Measurements from ENCODE around the gene PHLDB1. TPM values are rescaled to one million over a fixed set of nuclear protein-coding genes. Genes with fewer than 3 reads are reported as not detected.

The PHLDB1 gene
- polyA plus RNA-seq, 3 donors = 0.17 TPM; not detected in 2

DNA sequence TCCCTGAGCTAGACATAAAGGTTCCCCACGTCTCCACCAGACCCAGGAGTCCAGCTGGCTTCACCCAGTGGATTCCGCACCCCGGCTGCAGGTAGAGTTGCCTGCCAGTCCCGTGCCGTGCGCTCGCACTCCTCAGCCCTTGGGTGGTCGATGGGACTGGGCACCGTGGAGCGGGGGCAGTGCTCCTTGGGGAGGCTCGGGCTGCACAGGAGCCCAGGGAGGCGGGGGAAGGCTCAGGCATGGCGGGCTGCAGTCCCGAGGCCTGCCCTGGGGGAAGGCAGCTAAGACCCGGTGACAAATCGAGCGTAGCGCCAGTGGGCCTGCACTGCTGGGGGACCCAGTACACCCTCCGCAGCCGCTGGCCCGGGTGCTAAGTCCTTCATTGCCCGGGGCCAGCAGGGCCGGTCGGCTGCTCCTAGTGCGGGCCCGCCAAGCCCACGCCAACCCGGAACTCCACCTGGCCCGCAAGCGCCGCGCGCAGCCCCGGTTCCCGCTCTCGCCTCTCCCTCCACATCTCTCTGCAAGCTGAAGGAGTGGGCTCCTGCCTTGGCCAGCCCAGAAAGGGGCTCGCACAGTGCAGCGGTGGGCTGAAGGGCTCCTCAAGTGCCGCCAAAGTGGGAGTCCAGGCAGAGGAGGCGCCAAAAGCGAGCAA is 81.6 kb downstream of the PHLDB1 start:
- intact Hi-C loops (cut with micrococcal nuclease) = loop anchor here (5.0 to 10.0 kb wide), 2 partner anchors 246 to 268 kb away; partner anchors contain the start of gene UPK2 (in 1 of the 2)
- no peak overlapping the region for H3K27ac Mint-ChIP-seq

DNA sequence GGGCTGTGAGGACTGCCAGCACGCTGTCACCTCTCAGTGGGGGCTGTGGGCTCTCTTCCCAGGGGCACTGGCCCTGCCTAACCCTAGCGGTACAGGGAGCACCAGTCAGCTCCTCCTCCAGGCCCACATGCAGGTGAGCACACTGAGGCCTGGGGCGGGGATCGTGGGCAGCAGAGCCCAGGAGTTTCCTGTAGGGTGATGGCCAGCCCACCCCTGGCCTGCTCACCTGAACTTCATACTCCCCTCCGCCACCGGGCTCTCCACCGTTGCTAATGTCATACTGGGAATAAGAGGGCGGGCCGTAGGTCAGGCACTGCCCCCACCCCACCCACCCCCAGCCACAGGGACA is 82.1 kb downstream of the PHLDB1 start:
- H3K4me3 Mint-ChIP-seq = peak overlapping the region in 1 of 2 donors; percentile 89
- Histone ChIP-seq H3K9ac (ENCODE audit: insufficient read depth, low read length, poor library complexity, severe bottlenecking) (peak overlapping the region; percentile 63), H3K79me2 (ENCODE audit: insufficient read depth, low read length) (no peaks in the 10 kb centered on the region), H3K4me2 (replicated peaks; ENCODE audit: extremely low read depth, low read length, poor library complexity, severe bottlenecking) (peak overlapping the region; percentile 90), H2AFZ (ENCODE audit: insufficient read depth, low read depth, low read length, poor library complexity, severe bottlenecking) (peak overlapping the region; percentile 66), H4K20me1 (ENCODE audit: insufficient read depth, low read length) (no peaks in the 10 kb centered on the region), H3K27ac (ENCODE audit: low read depth in 1 of 2, low read length in 2 of 2) (no peak overlapping the region), H3K9me3 (replicated peaks in 1 of 2; ENCODE audit: control insufficient read depth in 1 of 2, insufficient read depth in 1 of 2, low read length in 2 of 2) (no peaks in the 10 kb centered on the region), H3K36me3 (replicated peaks in 1 of 2; ENCODE audit: control insufficient read depth in 1 of 2, insufficient read depth in 2 of 2, low read length in 2 of 2) (no peaks in the 10 kb centered on the region), H3K4me1 (ENCODE audit: control insufficient read depth in 1 of 2, insufficient read depth in 2 of 2, low read length in 2 of 2) (peaks cover 27 to 36% of the 10 kb centered on the region in 2 donors), H3K4me3 (replicated peaks in 1 of 3; ENCODE audit: low read depth in 2 of 3, low read length in 3 of 3) (peak overlapping the region in 2 of 3 experiments; percentile 42 to 78), H3K27me3 (ENCODE audit: control insufficient read depth in 2 of 2, insufficient read depth in 2 of 2, low read length in 2 of 2) (no peaks in the 10 kb centered on the region)
- H3K27ac Mint-ChIP-seq = no peak overlapping the region
- peaks cover 29% of the 10 kb centered on the region for H3K4me1 Mint-ChIP-seq
- 10% methylated on average over 7 of the region's 9 CpGs for WGBS (ENCODE audit: insufficient coverage)
- peaks cover 0 to 8% (median 2%) of the 10 kb centered on the region in 7 donors for H3K9me3 Mint-ChIP-seq
- intact Hi-C loops (cut with micrococcal nuclease) = loop anchor here (5.0 to 10.0 kb wide), 2 partner anchors 245 to 268 kb away; partner anchors contain the start of gene UPK2 (in 1 of the 2)
- H3K36me3 Mint-ChIP-seq = no peaks in the 10 kb centered on the region
- TF ChIP-seq, protein P1, sequence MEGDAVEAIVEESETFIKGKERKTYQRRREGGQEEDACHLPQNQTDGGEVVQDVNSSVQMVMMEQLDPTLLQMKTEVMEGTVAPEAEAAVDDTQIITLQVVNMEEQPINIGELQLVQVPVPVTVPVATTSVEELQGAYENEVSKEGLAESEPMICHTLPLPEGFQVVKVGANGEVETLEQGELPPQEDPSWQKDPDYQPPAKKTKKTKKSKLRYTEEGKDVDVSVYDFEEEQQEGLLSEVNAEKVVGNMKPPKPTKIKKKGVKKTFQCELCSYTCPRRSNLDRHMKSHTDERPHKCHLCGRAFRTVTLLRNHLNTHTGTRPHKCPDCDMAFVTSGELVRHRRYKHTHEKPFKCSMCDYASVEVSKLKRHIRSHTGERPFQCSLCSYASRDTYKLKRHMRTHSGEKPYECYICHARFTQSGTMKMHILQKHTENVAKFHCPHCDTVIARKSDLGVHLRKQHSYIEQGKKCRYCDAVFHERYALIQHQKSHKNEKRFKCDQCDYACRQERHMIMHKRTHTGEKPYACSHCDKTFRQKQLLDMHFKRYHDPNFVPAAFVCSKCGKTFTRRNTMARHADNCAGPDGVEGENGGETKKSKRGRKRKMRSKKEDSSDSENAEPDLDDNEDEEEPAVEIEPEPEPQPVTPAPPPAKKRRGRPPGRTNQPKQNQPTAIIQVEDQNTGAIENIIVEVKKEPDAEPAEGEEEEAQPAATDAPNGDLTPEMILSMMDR (IDR thresholded peaks at IDR 0.05) = no peak
- H3K27me3 Mint-ChIP-seq (ENCODE audit: low read depth in 3 of 3) = peaks cover 12 to 38% (median 17%) of the 10 kb centered on the region in 3 donors
- no peak for DNase-seq

More for the DNA sequence above, 81.6 kb downstream of the PHLDB1 start:
- H3K36me3 ChIP-seq (replicated peaks in 1 of 2; ENCODE audit: control insufficient read depth in 1 of 2, insufficient read depth in 2 of 2, low read length in 2 of 2) = no peaks in the 10 kb centered on the region
- no peak overlapping the region for H3K9ac ChIP-seq (ENCODE audit: insufficient read depth, low read length, poor library complexity, severe bottlenecking)
- Mint-ChIP-seq H3K4me3 (peak overlapping the region in 1 of 2 donors; percentile 89), H3K4me1 (peaks cover 29% of the 10 kb centered on the region), H3K9me3 (peaks cover 0 to 8% (median 2%) of the 10 kb centered on the region in 7 donors), H3K36me3 (no peaks in the 10 kb centered on the region), H3K27me3 (ENCODE audit: low read depth in 3 of 3) (peaks cover 12 to 38% (median 18%) of the 10 kb centered on the region in 3 donors)
- H3K4me2 ChIP-seq (replicated peaks; ENCODE audit: extremely low read depth, low read length, poor library complexity, severe bottlenecking) = peak overlapping the region; percentile 90
- no peaks in the 10 kb centered on the region for H4K20me1 ChIP-seq (ENCODE audit: insufficient read depth, low read length)
- DNase-seq = no peak
- H3K27me3 ChIP-seq (ENCODE audit: control insufficient read depth in 2 of 2, insufficient read depth in 2 of 2, low read length in 2 of 2) = no peaks in the 10 kb centered on the region
- 64% methylated on average over 40 of the region's 41 CpGs for WGBS (ENCODE audit: insufficient coverage)
- TF ChIP-seq, protein P1 (IDR thresholded peaks at IDR 0.05) = no peak
- no peaks in the 10 kb centered on the region for H3K9me3 ChIP-seq (replicated peaks in 1 of 2; ENCODE audit: control insufficient read depth in 1 of 2, insufficient read depth in 1 of 2, low read length in 2 of 2)
- peak overlapping the region in 1 of 3 experiments; percentile 78 for H3K4me3 ChIP-seq (replicated peaks in 1 of 3; ENCODE audit: low read depth in 2 of 3, low read length in 3 of 3)
- no peak overlapping the region for H3K27ac ChIP-seq (ENCODE audit: low read depth in 1 of 2, low read length in 2 of 2)
- H3K4me1 ChIP-seq (ENCODE audit: control insufficient read depth in 1 of 2, insufficient read depth in 2 of 2, low read length in 2 of 2) = peaks cover 27 to 36% of the 10 kb centered on the region in 2 donors
- H2AFZ ChIP-seq (ENCODE audit: insufficient read depth, low read depth, low read length, poor library complexity, severe bottlenecking) = peak overlapping the region; percentile 66
- H3K79me2 ChIP-seq (ENCODE audit: insufficient read depth, low read length) = no peaks in the 10 kb centered on the region

Measured in CD14-positive monocyte (primary cell).